ENCODE results near the gene ERVK3-1. TPM values are rescaled to one million over a fixed set of nuclear protein-coding genes. Genes with fewer than 3 reads are reported as not detected.

ERVK3-1 gene
- total RNA-seq, 1 experiment from 2014 or later, result 28.1 TPM

DNA sequence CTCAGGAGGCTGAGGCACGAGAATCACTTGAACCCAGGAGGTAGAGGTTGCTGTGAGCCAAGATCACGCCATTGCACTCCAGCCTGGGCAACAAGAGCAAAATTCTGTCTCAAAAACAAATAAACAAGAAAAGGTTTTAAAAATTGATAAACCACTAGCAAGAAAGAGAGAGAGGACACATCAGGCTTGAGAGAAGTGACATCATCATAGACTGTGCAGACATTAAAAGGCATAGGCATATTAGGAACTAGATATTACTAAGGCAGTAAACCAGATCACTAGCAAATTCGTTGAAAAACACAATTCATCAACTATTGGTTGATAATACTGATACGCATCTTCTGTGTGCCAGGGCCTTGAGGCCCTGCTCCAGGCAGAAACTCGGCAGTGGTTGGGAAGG lies 40.4 kb downstream of the ERVK3-1 start:
- no peaks in the 10 kb centered on the region for H3K9me3 ChIP-seq (ENCODE audit: control insufficient read depth in 1 of 2, insufficient read depth in 1 of 2, low read depth in 1 of 2, low read length in 2 of 2)
- H3K27ac ChIP-seq (ENCODE audit: low read depth, low read length), result no peak overlapping the region
- ChIA-PET POLR2A (interaction anchor here (0.8 to 0.9 kb wide), 2 partner anchors 15 to 17 kb away, joined by 3 to 4 read pairs; partner anchors contain the start of gene ZNF497), RAD21 (ENCODE audit: low non-redundant PET in 1 of 2, low total read pairs in 2 of 2, uncharacterized antibody in 2 of 2, unreplicated experiment in 2 of 2) (no interaction called here), CTCF (no interaction called here)
- BruUV-seq (replicated peaks), result no TSS peak
- H3K9me2 ChIP-seq (ENCODE audit: insufficient read depth), result no peaks in the 10 kb centered on the region
- H3K4me3 ChIP-seq (replicated peaks in 1 of 2; ENCODE audit: low read depth in 1 of 2, low read length in 2 of 2), result no peak overlapping the region
- no peaks in the 10 kb centered on the region for H4K20me1 ChIP-seq (ENCODE audit: insufficient read depth)
- H3K27me3 ChIP-seq (ENCODE audit: insufficient read depth, low read length), result no peaks in the 10 kb centered on the region
- no peaks in the 10 kb centered on the region for H3K36me3 ChIP-seq (ENCODE audit: control insufficient read depth in 1 of 2, insufficient read depth in 2 of 2, low read length in 2 of 2)
- no peaks in the 10 kb centered on the region for H3K79me2 ChIP-seq (ENCODE audit: insufficient read depth, low read length)
- TF ChIP-seq, protein P1, sequence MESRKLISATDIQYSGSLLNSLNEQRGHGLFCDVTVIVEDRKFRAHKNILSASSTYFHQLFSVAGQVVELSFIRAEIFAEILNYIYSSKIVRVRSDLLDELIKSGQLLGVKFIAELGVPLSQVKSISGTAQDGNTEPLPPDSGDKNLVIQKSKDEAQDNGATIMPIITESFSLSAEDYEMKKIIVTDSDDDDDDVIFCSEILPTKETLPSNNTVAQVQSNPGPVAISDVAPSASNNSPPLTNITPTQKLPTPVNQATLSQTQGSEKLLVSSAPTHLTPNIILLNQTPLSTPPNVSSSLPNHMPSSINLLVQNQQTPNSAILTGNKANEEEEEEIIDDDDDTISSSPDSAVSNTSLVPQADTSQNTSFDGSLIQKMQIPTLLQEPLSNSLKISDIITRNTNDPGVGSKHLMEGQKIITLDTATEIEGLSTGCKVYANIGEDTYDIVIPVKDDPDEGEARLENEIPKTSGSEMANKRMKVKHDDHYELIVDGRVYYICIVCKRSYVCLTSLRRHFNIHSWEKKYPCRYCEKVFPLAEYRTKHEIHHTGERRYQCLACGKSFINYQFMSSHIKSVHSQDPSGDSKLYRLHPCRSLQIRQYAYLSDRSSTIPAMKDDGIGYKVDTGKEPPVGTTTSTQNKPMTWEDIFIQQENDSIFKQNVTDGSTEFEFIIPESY (IDR thresholded peaks at IDR 0.05; ENCODE audit: extremely low read depth, insufficient replicate concordance, low read length), result no peak
- TF ChIP-seq EZH2 (IDR thresholded peaks at IDR 0.05), result no peak
- no peak for TF ChIP-seq SIN3A (IDR thresholded peaks at IDR 0.05; ENCODE audit: low read depth)
- no peak for TF ChIP-seq CEBPB (IDR thresholded peaks at IDR 0.05; ENCODE audit: low read depth)
- TF ChIP-seq, protein P2, sequence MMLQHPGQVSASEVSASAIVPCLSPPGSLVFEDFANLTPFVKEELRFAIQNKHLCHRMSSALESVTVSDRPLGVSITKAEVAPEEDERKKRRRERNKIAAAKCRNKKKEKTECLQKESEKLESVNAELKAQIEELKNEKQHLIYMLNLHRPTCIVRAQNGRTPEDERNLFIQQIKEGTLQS (IDR thresholded peaks at IDR 0.05), result no peak
- no peak for TF ChIP-seq YY1 (IDR thresholded peaks at IDR 0.05; ENCODE audit: extremely low read depth, insufficient replicate concordance, low read depth, low read length)
- TF ChIP-seq JUND (IDR thresholded peaks at IDR 0.05), result no peak
- no peak for TF ChIP-seq ZNF274 (IDR thresholded peaks at IDR 0.05; ENCODE audit: low read depth, low read length)
- TF ChIP-seq FOSL1 (IDR thresholded peaks at IDR 0.05; ENCODE audit: low read depth), result no peak
- DNase-seq (ENCODE audit: low read depth, low spot score) (no peak), ATAC-seq (no peak)
- no peak overlapping the region for H2AFZ ChIP-seq (ENCODE audit: low read depth, low read length, poor library complexity, severe bottlenecking)
- H3K4me1 ChIP-seq (ENCODE audit: control insufficient read depth in 1 of 2, insufficient read depth in 2 of 2, low read length in 2 of 2), result no peaks in the 10 kb centered on the region
- intact Hi-C loops (cut with micrococcal nuclease), result no loop called here
- H3K9ac ChIP-seq (ENCODE audit: low read length), result no peak overlapping the region
- no peak overlapping the region for H3K4me2 ChIP-seq (ENCODE audit: low read length)

Data from HCT116 (cell line).